Tibial nerve (tissue), 4 donors: ENCODE measurements around the gene STXBP4. TPM values are rescaled to one million over a fixed set of nuclear protein-coding genes. Genes with fewer than 3 reads are reported as not detected.

Experiments
- DNase-seq, 2 donors: peaks; one replicate each; pipeline ENCODE4 v3.0.0-alpha.2; 2019; ENCODE audit warnings: low spot score in 2 of 2
- H3K27ac ChIP-seq, 4 donors: fragments of 200-600 bp; sonication (generic) in 3 of 4; one replicate each; pipeline ENCODE4 v1.5.1; 2017 to 2019; ENCODE audit warnings: mild to moderate bottlenecking in 1 of 4
- H3K27me3 ChIP-seq, 2 donors: fragments of 200-600 bp; sonication (generic) in 1 of 2; one replicate each; pipeline versions ENCODE4 v1.5.1 to v1.6.0; 2017 to 2019
- H3K36me3 ChIP-seq, 3 donors: fragments of 200-600 bp; sonication (generic); one replicate each; pipeline ENCODE4 v1.5.1; 2018 to 2019
- H3K4me1 ChIP-seq, 4 donors: fragments of 200-600 bp; sonication (generic) in 3 of 4; one replicate each; pipeline ENCODE4 v1.5.1; 2017 to 2019
- H3K4me3 ChIP-seq, 4 donors: fragments of 200-600 bp; sonication (generic) in 3 of 4; one replicate each; pipeline ENCODE4 v1.5.1; 2017 to 2019; ENCODE audit warnings: mild to moderate bottlenecking in 1 of 4, moderate library complexity in 1 of 4
- H3K9me3 ChIP-seq, 4 donors: fragments of 200-600 bp; sonication (generic) in 3 of 4; one replicate each; pipeline ENCODE4 v1.5.1; 2017 to 2019
- CTCF ChIP-seq, 5 experiments: fragments of 200-600 bp in 3 of 5; fragments of 450-650 bp in 2 of 5; sonication (generic) in 3 of 5; IDR thresholded peaks; one replicate each; pipeline ENCODE4 v1.5.1; 2016 to 2019; ENCODE audit warnings: antibody characterized with exemption in 5 of 5, mild to moderate bottlenecking in 3 of 5, moderate library complexity in 2 of 5
- EP300 ChIP-seq, 2 donors: sonication (generic); formaldehyde crosslinking; IDR thresholded peaks; one replicate each; pipeline ENCODE4 v1.6.1; 2017; ENCODE audit warnings: antibody characterized with exemption in 2 of 2, mild to moderate bottlenecking in 1 of 2
- POLR2A ChIP-seq, 2 donors: fragments of 450-650 bp; IDR thresholded peaks; one replicate each; pipeline ENCODE4 v1.6.1; 2017; ENCODE audit warnings: antibody characterized with exemption in 2 of 2, mild to moderate bottlenecking in 2 of 2, moderate library complexity in 2 of 2
- WGBS, 2 donors: methylation state at CpG; one replicate each; pipeline ENCODE4 v1.1.5; 2018; 5-methylcytosine and 5-hydroxymethylcytosine counted together
- total RNA-seq, 4 donors: library from RNA; depleted of rRNA; stranded (reverse); fragments of >200 nt; gene quantifications; one replicate each; pipeline ENCODE4 v1.1.0, GENCODE V29; 2016

Gene STXBP4
- total RNA-seq, 4 donors from 2014 or later: 21.6 to 64.8 (median 28.2) TPM

GRCh38 chr17:55177159-55177854, 208.7 kb downstream of the STXBP4 start:
- no peak for TF ChIP-seq CTCF (IDR thresholded peaks at IDR 0.05)
- no peak for TF ChIP-seq EP300 (IDR thresholded peaks at IDR 0.05)
- no peak for TF ChIP-seq POLR2A (IDR thresholded peaks at IDR 0.05)
- H3K27ac ChIP-seq: no peak overlapping the region
- H3K36me3 ChIP-seq: peaks cover 0 to 28% (median 0%) of the 10 kb centered on the region in 3 donors
- no peaks in the 10 kb centered on the region for H3K27me3 ChIP-seq
- no peaks in the 10 kb centered on the region for H3K4me1 ChIP-seq
- H3K4me3 ChIP-seq: no peak overlapping the region
- 59 to 65% methylated on average over 3 of the region's 3 CpGs for WGBS, 2 donors
- no peak for DNase-seq
- peaks cover 0 to 13% (median 6%) of the 10 kb centered on the region in 4 donors for H3K9me3 ChIP-seq

DNA sequence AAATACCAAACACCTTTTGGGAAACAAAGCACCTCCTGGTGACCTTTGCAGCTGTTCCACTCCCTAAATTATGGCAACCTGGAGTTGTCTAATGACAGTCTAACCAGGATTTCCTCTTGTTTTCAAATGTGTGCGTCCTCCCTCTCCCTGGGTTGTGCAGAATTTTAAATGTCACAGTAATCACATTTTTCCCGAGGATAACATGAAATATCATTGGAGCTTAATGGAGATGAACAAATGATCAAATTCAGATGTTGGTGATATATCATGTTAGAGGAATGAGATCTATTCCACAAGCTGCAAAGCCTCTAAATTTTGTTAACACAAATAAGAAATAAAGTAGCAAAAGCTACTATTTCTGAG, 209.3 kb downstream of the STXBP4 start:
- no peak for TF ChIP-seq CTCF (IDR thresholded peaks at IDR 0.05)
- TF ChIP-seq POLR2A (IDR thresholded peaks at IDR 0.05): no peak
- TF ChIP-seq EP300 (IDR thresholded peaks at IDR 0.05): no peak
- peaks cover 0 to 28% (median 0%) of the 10 kb centered on the region in 3 donors for H3K36me3 ChIP-seq
- DNase-seq: no peak
- no peak overlapping the region for H3K27ac ChIP-seq
- H3K27me3 ChIP-seq: no peaks in the 10 kb centered on the region
- no peak overlapping the region for H3K4me3 ChIP-seq
- peaks cover 0 to 12% (median 6%) of the 10 kb centered on the region in 4 donors for H3K9me3 ChIP-seq
- WGBS, 2 donors: 72 to 77% methylated on average over 2 of the region's 2 CpGs
- no peaks in the 10 kb centered on the region for H3K4me1 ChIP-seq

DNA sequence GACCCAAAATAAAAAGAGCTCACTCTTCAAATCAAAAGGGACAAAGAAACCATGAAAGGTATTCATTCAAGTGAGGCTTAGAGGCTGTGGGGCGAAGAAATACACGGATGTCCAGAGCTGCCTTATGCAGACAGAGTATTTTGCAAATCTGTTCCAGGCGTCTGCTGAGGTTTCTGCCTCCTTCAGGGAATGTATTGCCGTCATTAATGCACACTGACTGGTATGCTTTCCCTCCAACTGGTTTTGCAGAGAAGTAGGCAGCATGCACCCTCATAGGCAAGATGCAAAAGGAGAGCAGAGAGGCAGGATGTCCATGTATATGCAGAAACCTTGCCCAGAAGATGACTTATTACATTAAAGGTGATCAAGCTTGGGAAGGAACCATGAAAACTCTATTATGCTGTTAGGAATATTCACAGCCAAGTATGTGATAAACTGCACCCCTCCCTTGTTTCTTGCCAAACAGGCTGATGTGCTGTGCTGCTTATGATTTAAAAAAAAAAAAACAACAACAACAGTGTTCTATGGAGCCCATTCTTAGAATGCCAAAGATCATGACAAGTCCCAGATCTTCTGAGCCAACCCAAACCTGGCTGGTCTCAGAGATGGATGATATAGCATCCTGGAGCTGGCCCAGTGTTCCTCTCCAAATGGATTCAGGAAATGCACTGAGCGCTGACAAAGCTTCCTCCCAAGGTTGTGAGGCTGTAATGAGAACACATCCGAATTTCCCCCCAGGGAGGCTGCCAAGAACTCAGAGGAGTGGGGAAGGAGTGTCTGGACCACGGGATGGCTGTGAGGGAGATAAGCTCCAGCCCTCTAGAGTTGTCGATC, 218.6 kb downstream of the STXBP4 start:
- no peak for DNase-seq
- 54 to 63% methylated on average over 8 of the region's 8 CpGs for WGBS, 2 donors
- Histone ChIP-seq H3K27ac (no peak overlapping the region), H3K27me3 (no peaks in the 10 kb centered on the region), H3K36me3 (no peaks in the 10 kb centered on the region), H3K4me1 (no peaks in the 10 kb centered on the region), H3K9me3 (no peaks in the 10 kb centered on the region), H3K4me3 (no peak overlapping the region)
- no peak for TF ChIP-seq CTCF (IDR thresholded peaks at IDR 0.05)
- no peak for TF ChIP-seq POLR2A (IDR thresholded peaks at IDR 0.05)

- 75 to 82% methylated on average over 2 of the region's 2 CpGs for WGBS, 2 donors
- DNase-seq: no peak
Measured at GRCh38 chr17:55190748-55191147, 222.2 kb downstream of the STXBP4 start.

More at GRCh38 chr17:55190748-55191147, 222.2 kb downstream of the STXBP4 start:
- TF ChIP-seq CTCF (IDR thresholded peaks at IDR 0.05) (no peak), EP300 (IDR thresholded peaks at IDR 0.05) (no peak), POLR2A (IDR thresholded peaks at IDR 0.05) (no peak)
- no peaks in the 10 kb centered on the region for H3K9me3 ChIP-seq
- H3K4me1 ChIP-seq: no peaks in the 10 kb centered on the region
- H3K36me3 ChIP-seq: no peaks in the 10 kb centered on the region
- H3K27me3 ChIP-seq: no peaks in the 10 kb centered on the region
- no peak overlapping the region for H3K4me3 ChIP-seq
- H3K27ac ChIP-seq: no peak overlapping the region
